ENCODE results near the gene ZNF385B.

ZNF385B gene

DNA sequence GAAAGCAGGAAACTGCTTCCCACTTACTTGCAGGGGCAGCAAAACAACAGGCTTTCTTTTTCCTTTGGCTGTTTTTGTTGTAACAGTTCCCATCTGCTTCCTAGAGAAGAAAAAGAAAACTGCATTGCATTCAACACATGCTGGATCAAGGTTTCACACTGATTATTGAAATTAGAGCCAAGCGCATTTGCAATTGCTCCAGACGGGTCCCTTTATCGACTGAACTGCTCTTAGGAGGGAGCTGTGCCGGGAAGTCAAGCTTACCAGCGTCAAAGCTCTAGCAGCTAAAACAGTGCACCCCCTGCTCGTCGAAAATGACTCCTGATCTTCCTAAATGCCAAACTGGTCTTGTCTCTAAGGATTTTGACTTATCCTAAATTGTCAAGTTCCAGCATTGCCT is 432.8 kb downstream of the ZNF385B start:
- Histone ChIP-seq H3K27me3 (ENCODE audit: low read length) (no peaks in the 10 kb centered on the region), H3K9me3 (ENCODE audit: insufficient read depth, low read length) (no peaks in the 10 kb centered on the region), H3K4me2 (ENCODE audit: low read depth, low read length, poor library complexity, severe bottlenecking) (no peak overlapping the region), H3K36me3 (ENCODE audit: low read length) (no peaks in the 10 kb centered on the region), H3K9ac (ENCODE audit: low read length) (no peak overlapping the region), H3K79me2 (ENCODE audit: insufficient read depth, low read length) (no peaks in the 10 kb centered on the region), H3K27ac (ENCODE audit: low read depth, low read length) (no peak overlapping the region), H4K20me1 (ENCODE audit: low read depth, low read length) (no peaks in the 10 kb centered on the region), H3K9me2 (replicated peaks; ENCODE audit: insufficient read depth, low read length) (no peaks in the 10 kb centered on the region), H2AFZ (ENCODE audit: low read depth, low read length, severe bottlenecking) (no peak overlapping the region), H3K4me3 (ENCODE audit: insufficient read depth, low read length, poor library complexity, severe bottlenecking) (no peak overlapping the region), H3F3A (ENCODE audit: insufficient read depth) (no peaks in the 10 kb centered on the region)
- no peak for TF ChIP-seq EZH2phosphoT487 (conservative IDR thresholded peaks at IDR 0.05; ENCODE audit: low read length)
- TF ChIP-seq, protein P1, sequence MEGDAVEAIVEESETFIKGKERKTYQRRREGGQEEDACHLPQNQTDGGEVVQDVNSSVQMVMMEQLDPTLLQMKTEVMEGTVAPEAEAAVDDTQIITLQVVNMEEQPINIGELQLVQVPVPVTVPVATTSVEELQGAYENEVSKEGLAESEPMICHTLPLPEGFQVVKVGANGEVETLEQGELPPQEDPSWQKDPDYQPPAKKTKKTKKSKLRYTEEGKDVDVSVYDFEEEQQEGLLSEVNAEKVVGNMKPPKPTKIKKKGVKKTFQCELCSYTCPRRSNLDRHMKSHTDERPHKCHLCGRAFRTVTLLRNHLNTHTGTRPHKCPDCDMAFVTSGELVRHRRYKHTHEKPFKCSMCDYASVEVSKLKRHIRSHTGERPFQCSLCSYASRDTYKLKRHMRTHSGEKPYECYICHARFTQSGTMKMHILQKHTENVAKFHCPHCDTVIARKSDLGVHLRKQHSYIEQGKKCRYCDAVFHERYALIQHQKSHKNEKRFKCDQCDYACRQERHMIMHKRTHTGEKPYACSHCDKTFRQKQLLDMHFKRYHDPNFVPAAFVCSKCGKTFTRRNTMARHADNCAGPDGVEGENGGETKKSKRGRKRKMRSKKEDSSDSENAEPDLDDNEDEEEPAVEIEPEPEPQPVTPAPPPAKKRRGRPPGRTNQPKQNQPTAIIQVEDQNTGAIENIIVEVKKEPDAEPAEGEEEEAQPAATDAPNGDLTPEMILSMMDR (IDR thresholded peaks at IDR 0.05; ENCODE audit: insufficient read depth, low read length, poor library complexity, severe bottlenecking), result no peak

DNA sequence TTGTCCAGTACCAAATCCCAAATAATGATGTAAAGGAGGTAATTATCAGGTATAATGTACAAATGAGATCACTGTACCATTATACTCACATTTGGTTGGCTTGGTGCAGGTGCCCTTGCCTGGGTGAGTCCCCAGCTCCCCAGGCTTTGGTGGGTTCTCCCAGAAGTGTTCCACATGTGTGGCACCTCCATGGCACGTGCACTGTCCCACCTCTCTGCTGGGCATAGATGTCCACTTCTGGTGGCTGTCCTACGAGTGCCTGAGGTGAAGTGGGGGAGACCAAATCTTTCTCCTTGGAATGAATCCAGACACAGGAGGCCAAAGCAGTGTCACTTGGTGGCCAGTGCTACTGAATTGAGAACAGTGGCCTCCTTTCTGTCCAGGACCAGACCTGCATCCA is 434.3 kb downstream of the ZNF385B start:
- Histone ChIP-seq H3K9me3 (ENCODE audit: insufficient read depth, low read length) (no peaks in the 10 kb centered on the region), H3K4me3 (ENCODE audit: insufficient read depth, low read length, poor library complexity, severe bottlenecking) (no peak overlapping the region), H3K9me2 (replicated peaks; ENCODE audit: insufficient read depth, low read length) (no peaks in the 10 kb centered on the region), H3K27me3 (ENCODE audit: low read length) (no peaks in the 10 kb centered on the region), H3F3A (ENCODE audit: insufficient read depth) (no peaks in the 10 kb centered on the region), H4K20me1 (ENCODE audit: low read depth, low read length) (no peaks in the 10 kb centered on the region), H3K27ac (ENCODE audit: low read depth, low read length) (no peak overlapping the region), H3K9ac (ENCODE audit: low read length) (no peak overlapping the region), H3K79me2 (ENCODE audit: insufficient read depth, low read length) (no peaks in the 10 kb centered on the region), H3K36me3 (ENCODE audit: low read length) (no peaks in the 10 kb centered on the region), H3K4me2 (ENCODE audit: low read depth, low read length, poor library complexity, severe bottlenecking) (no peak overlapping the region), H2AFZ (ENCODE audit: low read depth, low read length, severe bottlenecking) (no peak overlapping the region)
- no peak for TF ChIP-seq EZH2phosphoT487 (conservative IDR thresholded peaks at IDR 0.05; ENCODE audit: low read length)
- TF ChIP-seq, protein P1 (IDR thresholded peaks at IDR 0.05; ENCODE audit: insufficient read depth, low read length, poor library complexity, severe bottlenecking), result no peak

DNA sequence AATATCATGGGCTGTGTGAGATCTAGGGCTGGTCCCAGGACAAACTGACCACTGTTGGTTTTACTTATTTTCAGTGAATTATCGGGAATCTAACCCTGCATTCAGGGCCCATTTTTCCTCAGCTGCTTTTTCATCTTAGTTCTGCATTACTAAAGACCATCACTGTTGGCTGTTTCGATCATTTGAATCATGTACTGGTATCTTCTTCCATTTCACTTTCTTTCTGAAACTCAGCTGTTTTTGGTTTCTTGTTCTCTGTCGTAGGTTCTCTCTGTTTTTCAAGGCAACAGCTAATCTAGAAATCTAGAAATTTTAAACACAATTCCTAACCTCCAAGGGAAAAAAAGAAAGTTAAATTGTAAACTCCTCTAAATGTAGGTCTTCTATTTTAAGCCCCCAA is 436.8 kb downstream of the ZNF385B start:
- no peaks in the 10 kb centered on the region for H4K20me1 ChIP-seq (ENCODE audit: low read depth, low read length)
- H2AFZ ChIP-seq (ENCODE audit: low read depth, low read length, severe bottlenecking), result no peak overlapping the region
- no peaks in the 10 kb centered on the region for H3K9me2 ChIP-seq (replicated peaks; ENCODE audit: insufficient read depth, low read length)
- H3K27me3 ChIP-seq (ENCODE audit: low read length), result no peaks in the 10 kb centered on the region
- H3F3A ChIP-seq (ENCODE audit: insufficient read depth), result no peaks in the 10 kb centered on the region
- TF ChIP-seq EZH2phosphoT487 (conservative IDR thresholded peaks at IDR 0.05; ENCODE audit: low read length), result no peak
- TF ChIP-seq, protein P1 (IDR thresholded peaks at IDR 0.05; ENCODE audit: insufficient read depth, low read length, poor library complexity, severe bottlenecking), result no peak
- H3K9me3 ChIP-seq (ENCODE audit: insufficient read depth, low read length), result no peaks in the 10 kb centered on the region
- no peak overlapping the region for H3K4me3 ChIP-seq (ENCODE audit: insufficient read depth, low read length, poor library complexity, severe bottlenecking)
- H3K9ac ChIP-seq (ENCODE audit: low read length), result no peak overlapping the region
- no peaks in the 10 kb centered on the region for H3K79me2 ChIP-seq (ENCODE audit: insufficient read depth, low read length)
- no peaks in the 10 kb centered on the region for H3K36me3 ChIP-seq (ENCODE audit: low read length)
- no peak overlapping the region for H3K4me2 ChIP-seq (ENCODE audit: low read depth, low read length, poor library complexity, severe bottlenecking)
- H3K27ac ChIP-seq (ENCODE audit: low read depth, low read length), result no peak overlapping the region
